ENCODE data around the gene GPR183.

Gene GPR183

GRCh38 chr13:99305158-99305557 is 2.0 kb downstream of the GPR183 start:
- Histone ChIP-seq H3K79me1 (ENCODE audit: low read depth, low read length) (peaks cover 1% of the 10 kb centered on the region), H3K27me3 (ENCODE audit: control insufficient read depth in 3 of 3, insufficient read depth in 3 of 3, low read depth in 1 of 3, low read length in 3 of 3) (no peaks in the 10 kb centered on the region), H2BK5ac (ENCODE audit: low read length) (no peak overlapping the region), H3K27ac (replicated peaks; ENCODE audit: low read length) (no peak overlapping the region), H3K4me2 (ENCODE audit: insufficient read depth, low read length, poor library complexity, severe bottlenecking) (no peak overlapping the region), H2AFZ (ENCODE audit: low read length) (no peak overlapping the region), H4K91ac (ENCODE audit: low read depth, low read length, poor library complexity) (no peak overlapping the region), H3K4ac (ENCODE audit: low read length) (no peak overlapping the region), H3K36me3 (replicated peaks in 1 of 2; ENCODE audit: control insufficient read depth in 2 of 2, insufficient read depth in 2 of 2, low read length in 2 of 2) (peaks cover 4 to 6% of the 10 kb centered on the region in 2 donors), H2BK120ac (ENCODE audit: low read depth, low read length) (no peak overlapping the region), H3K9ac (ENCODE audit: low read depth, low read length, poor library complexity) (no peak overlapping the region), H3K4me3 (ENCODE audit: low read length in 2 of 2) (no peak overlapping the region), H2BK15ac (ENCODE audit: low read length) (no peak overlapping the region), H3K18ac (ENCODE audit: low read length) (no peak overlapping the region), H3K23ac (ENCODE audit: low read depth, low read length, poor library complexity) (no peak overlapping the region), H3K9me3 (replicated peaks in 1 of 2; ENCODE audit: control insufficient read depth in 2 of 2, insufficient read depth in 1 of 2, low read depth in 1 of 2, low read length in 2 of 2) (peaks cover 0 to 3% of the 10 kb centered on the region in 2 donors), H3K4me1 (ENCODE audit: control insufficient read depth in 2 of 2, insufficient read depth in 1 of 2, low read depth in 1 of 2, low read length in 2 of 2) (peaks cover 3 to 16% of the 10 kb centered on the region in 2 donors), H2BK12ac (ENCODE audit: low read length) (no peak overlapping the region), H3K14ac (ENCODE audit: low read length) (no peak overlapping the region), H4K8ac (ENCODE audit: low read depth, low read length) (no peak overlapping the region), H2AK5ac (ENCODE audit: low read depth, low read length) (no peak overlapping the region)
- DNase-seq (ENCODE audit: low spot score) = no peak
- no CpG with 5 or more reads among the region's 5 CpGs for WGBS, 2 donors (ENCODE audit: extremely low coverage in 2 of 2, insufficient read length in 2 of 2, insufficient replicate concordance in 1 of 2)

- peaks cover 3 to 16% of the 10 kb centered on the region in 2 donors for H3K4me1 ChIP-seq (ENCODE audit: control insufficient read depth in 2 of 2, insufficient read depth in 1 of 2, low read depth in 1 of 2, low read length in 2 of 2)
- H4K91ac ChIP-seq (ENCODE audit: low read depth, low read length, poor library complexity) = no peak overlapping the region
- H3K18ac ChIP-seq (ENCODE audit: low read length) = no peak overlapping the region
- H3K9ac ChIP-seq (ENCODE audit: low read depth, low read length, poor library complexity) = no peak overlapping the region
- no peaks in the 10 kb centered on the region for H3K27me3 ChIP-seq (ENCODE audit: control insufficient read depth in 3 of 3, insufficient read depth in 3 of 3, low read depth in 1 of 3, low read length in 3 of 3)
- no peak overlapping the region for H2AK5ac ChIP-seq (ENCODE audit: low read depth, low read length)
- no peak for DNase-seq (ENCODE audit: low spot score)
- peaks cover 1% of the 10 kb centered on the region for H3K79me1 ChIP-seq (ENCODE audit: low read depth, low read length)
- H3K4me3 ChIP-seq (ENCODE audit: low read length in 2 of 2) = no peak overlapping the region
- H3K4me2 ChIP-seq (ENCODE audit: insufficient read depth, low read length, poor library complexity, severe bottlenecking) = no peak overlapping the region
- peaks cover 0 to 3% of the 10 kb centered on the region in 2 donors for H3K9me3 ChIP-seq (replicated peaks in 1 of 2; ENCODE audit: control insufficient read depth in 2 of 2, insufficient read depth in 1 of 2, low read depth in 1 of 2, low read length in 2 of 2)
- H2AFZ ChIP-seq (ENCODE audit: low read length) = no peak overlapping the region
- WGBS, 2 donors (ENCODE audit: extremely low coverage in 2 of 2, insufficient read length in 2 of 2, insufficient replicate concordance in 1 of 2) = no CpG with 5 or more reads among the region's 4 CpGs
- no peak overlapping the region for H2BK15ac ChIP-seq (ENCODE audit: low read length)
- H2BK5ac ChIP-seq (ENCODE audit: low read length) = no peak overlapping the region
- H3K4ac ChIP-seq (ENCODE audit: low read length) = no peak overlapping the region
- peaks cover 4 to 6% of the 10 kb centered on the region in 2 donors for H3K36me3 ChIP-seq (replicated peaks in 1 of 2; ENCODE audit: control insufficient read depth in 2 of 2, insufficient read depth in 2 of 2, low read length in 2 of 2)
- H2BK12ac ChIP-seq (ENCODE audit: low read length) = no peak overlapping the region
- no peak overlapping the region for H3K27ac ChIP-seq (replicated peaks; ENCODE audit: low read length)
- no peak overlapping the region for H3K23ac ChIP-seq (ENCODE audit: low read depth, low read length, poor library complexity)
- no peak overlapping the region for H2BK120ac ChIP-seq (ENCODE audit: low read depth, low read length)
- no peak overlapping the region for H3K14ac ChIP-seq (ENCODE audit: low read length)
- H4K8ac ChIP-seq (ENCODE audit: low read depth, low read length) = no peak overlapping the region
Observed at GRCh38 chr13:99304541-99304940, 2.7 kb downstream of the GPR183 start.

- Histone ChIP-seq H2BK5ac (ENCODE audit: low read length) (no peak overlapping the region), H3K4me1 (ENCODE audit: control insufficient read depth in 2 of 2, insufficient read depth in 1 of 2, low read depth in 1 of 2, low read length in 2 of 2) (peaks cover 3 to 16% of the 10 kb centered on the region in 2 donors), H3K23ac (ENCODE audit: low read depth, low read length, poor library complexity) (peak overlapping the region; percentile 56), H4K8ac (ENCODE audit: low read depth, low read length) (no peak overlapping the region), H2AK5ac (ENCODE audit: low read depth, low read length) (no peak overlapping the region), H3K27me3 (ENCODE audit: control insufficient read depth in 3 of 3, insufficient read depth in 3 of 3, low read depth in 1 of 3, low read length in 3 of 3) (no peaks in the 10 kb centered on the region), H3K79me1 (ENCODE audit: low read depth, low read length) (peaks cover 1% of the 10 kb centered on the region), H3K9ac (ENCODE audit: low read depth, low read length, poor library complexity) (peak overlapping the region; percentile 33), H3K9me3 (replicated peaks in 1 of 2; ENCODE audit: control insufficient read depth in 2 of 2, insufficient read depth in 1 of 2, low read depth in 1 of 2, low read length in 2 of 2) (peaks cover 0 to 3% of the 10 kb centered on the region in 2 donors), H4K91ac (ENCODE audit: low read depth, low read length, poor library complexity) (no peak overlapping the region), H2AFZ (ENCODE audit: low read length) (no peak overlapping the region), H2BK120ac (ENCODE audit: low read depth, low read length) (no peak overlapping the region), H2BK15ac (ENCODE audit: low read length) (no peak overlapping the region), H3K4ac (ENCODE audit: low read length) (no peak overlapping the region), H3K27ac (replicated peaks; ENCODE audit: low read length) (no peak overlapping the region), H3K4me2 (ENCODE audit: insufficient read depth, low read length, poor library complexity, severe bottlenecking) (no peak overlapping the region), H2BK12ac (ENCODE audit: low read length) (no peak overlapping the region), H3K36me3 (replicated peaks in 1 of 2; ENCODE audit: control insufficient read depth in 2 of 2, insufficient read depth in 2 of 2, low read length in 2 of 2) (peaks cover 4 to 6% of the 10 kb centered on the region in 2 donors), H3K14ac (ENCODE audit: low read length) (peak overlapping the region; percentile 95), H3K4me3 (ENCODE audit: low read length in 2 of 2) (no peak overlapping the region), H3K18ac (ENCODE audit: low read length) (peak overlapping the region; percentile 63)
- WGBS, 2 donors (ENCODE audit: extremely low coverage in 2 of 2, insufficient read length in 2 of 2, insufficient replicate concordance in 1 of 2) = no CpG with 5 or more reads among the region's 14 CpGs
- no peak for DNase-seq (ENCODE audit: low spot score)
Observed at GRCh38 chr13:99303863-99304521, 3.2 kb downstream of the GPR183 start.

DNA sequence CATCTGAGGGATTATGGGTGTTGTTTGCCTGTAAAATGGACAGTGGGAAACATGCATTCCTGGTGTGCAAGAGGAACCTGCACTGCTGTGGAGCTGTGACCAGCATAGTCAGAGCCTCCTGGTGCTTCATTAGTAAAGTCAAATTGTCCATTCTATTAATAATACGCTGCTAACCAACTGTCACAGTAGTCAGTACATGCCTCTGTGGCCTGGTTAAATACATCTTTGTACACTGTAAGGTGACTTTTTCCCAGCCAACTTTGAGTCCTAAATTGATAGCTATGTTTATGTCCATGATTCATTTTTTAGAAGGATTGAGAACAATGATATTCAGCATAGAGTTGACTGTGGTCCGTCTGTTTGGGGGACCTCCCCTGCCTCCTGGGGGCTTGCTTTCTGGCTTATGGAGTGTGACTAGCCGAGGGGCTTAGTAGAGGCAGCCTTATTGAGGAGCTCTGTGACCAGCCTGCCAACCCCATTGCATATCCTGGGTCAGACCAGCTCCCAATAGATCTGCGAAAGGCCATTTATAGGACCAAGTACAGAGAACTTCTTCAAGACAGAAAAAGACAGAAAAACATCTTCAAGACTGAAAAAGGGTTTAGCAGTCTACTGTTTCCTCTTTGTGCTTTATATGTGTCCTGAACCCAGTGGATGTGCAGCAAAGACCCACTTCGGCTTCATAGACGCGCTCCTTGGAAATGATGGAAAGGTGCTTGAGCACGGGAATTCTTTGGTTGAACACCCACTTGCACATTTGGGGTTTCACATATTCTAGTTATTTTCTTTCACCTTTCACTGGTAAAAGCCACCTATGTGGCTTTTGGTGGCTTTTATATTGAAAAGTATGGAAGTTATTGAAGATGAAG is 4.3 kb downstream of the GPR183 start:
- Histone ChIP-seq H3K4me1 (ENCODE audit: control insufficient read depth in 2 of 2, insufficient read depth in 1 of 2, low read depth in 1 of 2, low read length in 2 of 2) (peaks cover 0 to 13% of the 10 kb centered on the region in 2 donors), H4K91ac (ENCODE audit: low read depth, low read length, poor library complexity) (no peak overlapping the region), H2AK5ac (ENCODE audit: low read depth, low read length) (no peak overlapping the region), H2BK12ac (ENCODE audit: low read length) (no peak overlapping the region), H3K27ac (replicated peaks; ENCODE audit: low read length) (no peak overlapping the region), H3K27me3 (ENCODE audit: control insufficient read depth in 3 of 3, insufficient read depth in 3 of 3, low read depth in 1 of 3, low read length in 3 of 3) (no peaks in the 10 kb centered on the region), H3K4ac (ENCODE audit: low read length) (no peak overlapping the region), H3K9me3 (replicated peaks in 1 of 2; ENCODE audit: control insufficient read depth in 2 of 2, insufficient read depth in 1 of 2, low read depth in 1 of 2, low read length in 2 of 2) (peaks cover 0 to 3% of the 10 kb centered on the region in 2 donors), H3K18ac (ENCODE audit: low read length) (no peak overlapping the region), H2BK15ac (ENCODE audit: low read length) (no peak overlapping the region), H3K14ac (ENCODE audit: low read length) (no peak overlapping the region), H2BK5ac (ENCODE audit: low read length) (no peak overlapping the region), H3K36me3 (replicated peaks in 1 of 2; ENCODE audit: control insufficient read depth in 2 of 2, insufficient read depth in 2 of 2, low read length in 2 of 2) (peaks cover 4% of the 10 kb centered on the region in 2 donors), H2BK120ac (ENCODE audit: low read depth, low read length) (no peak overlapping the region), H3K4me3 (ENCODE audit: low read length in 2 of 2) (no peak overlapping the region), H2AFZ (ENCODE audit: low read length) (no peak overlapping the region), H3K4me2 (ENCODE audit: insufficient read depth, low read length, poor library complexity, severe bottlenecking) (no peak overlapping the region), H3K23ac (ENCODE audit: low read depth, low read length, poor library complexity) (no peak overlapping the region), H3K9ac (ENCODE audit: low read depth, low read length, poor library complexity) (no peak overlapping the region), H3K79me1 (ENCODE audit: low read depth, low read length) (peaks cover 1% of the 10 kb centered on the region), H4K8ac (ENCODE audit: low read depth, low read length) (no peak overlapping the region)
- no CpG with 5 or more reads among the region's 8 CpGs for WGBS, 2 donors (ENCODE audit: extremely low coverage in 2 of 2, insufficient read length in 2 of 2, insufficient replicate concordance in 1 of 2)
- DNase-seq (ENCODE audit: low spot score) = no peak

Data from neuronal stem cell (in vitro differentiated cells).